ENCODE data around the gene FURIN. TPM values are rescaled to one million over a fixed set of nuclear protein-coding genes. Genes with fewer than 3 reads are reported as not detected.

The FURIN gene
- total RNA-seq, 1 donor from 2014 or later: 103 TPM

DNA sequence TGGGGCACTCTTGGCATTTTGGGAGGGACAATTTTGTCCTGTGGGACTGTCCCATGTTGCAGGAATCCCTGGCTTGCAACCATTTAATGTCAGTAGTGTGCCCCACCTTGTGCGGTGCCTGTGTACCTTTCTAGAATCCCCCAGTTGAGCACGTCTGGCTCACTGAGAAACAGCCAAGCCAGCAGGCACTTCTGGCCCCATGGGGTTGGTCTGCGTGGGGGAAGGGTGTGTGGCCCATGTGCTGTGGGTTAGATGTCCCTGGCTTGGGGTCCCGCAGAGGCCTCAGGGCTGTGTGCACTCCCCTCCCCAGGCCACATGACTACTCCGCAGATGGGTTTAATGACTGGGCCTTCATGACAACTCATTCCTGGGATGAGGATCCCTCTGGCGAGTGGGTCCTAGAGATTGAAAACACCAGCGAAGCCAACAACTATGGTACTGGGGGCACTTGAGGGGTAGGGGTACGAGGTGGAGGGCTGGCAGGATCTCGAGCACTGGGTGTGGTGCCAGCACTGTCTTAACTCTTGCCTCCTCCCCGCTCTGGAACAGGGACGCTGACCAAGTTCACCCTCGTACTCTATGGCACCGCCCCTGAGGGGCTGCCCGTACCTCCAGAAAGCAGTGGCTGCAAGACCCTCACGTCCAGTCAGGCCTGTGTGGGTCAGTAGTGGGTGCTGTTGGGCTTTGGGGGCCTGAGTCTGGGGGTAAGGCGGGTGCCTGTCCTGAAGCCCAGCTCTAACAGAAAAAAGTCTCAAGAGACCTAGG, 12.2 kb downstream of the FURIN start:
- no peak for DNase-seq (ENCODE audit: low read depth)
- TF ChIP-seq CTCF (IDR thresholded peaks at IDR 0.05; ENCODE audit: insufficient read depth, low read length, poor library complexity, severe bottlenecking): no peak
- no peak overlapping the region for H3K4me3 ChIP-seq (ENCODE audit: low read depth, low read length)
- H3K27me3 ChIP-seq (ENCODE audit: control insufficient read depth, insufficient read depth, low read length): no peaks in the 10 kb centered on the region
- peaks cover 6% of the 10 kb centered on the region for H3K36me3 ChIP-seq (ENCODE audit: control insufficient read depth, insufficient read depth, low read length)

GRCh38 chr15:90881181-90881977, 13.0 kb downstream of the FURIN start:
- Histone ChIP-seq H3K36me3 (ENCODE audit: control insufficient read depth, insufficient read depth, low read length) (peaks cover 4% of the 10 kb centered on the region), H3K27me3 (ENCODE audit: control insufficient read depth, insufficient read depth, low read length) (no peaks in the 10 kb centered on the region), H3K4me3 (ENCODE audit: low read depth, low read length) (no peak overlapping the region)
- no peak for TF ChIP-seq CTCF (IDR thresholded peaks at IDR 0.05; ENCODE audit: insufficient read depth, low read length, poor library complexity, severe bottlenecking)
- no peak for DNase-seq (ENCODE audit: low read depth)

- TF ChIP-seq CTCF (IDR thresholded peaks at IDR 0.05; ENCODE audit: insufficient read depth, low read length, poor library complexity, severe bottlenecking): no peak
- Histone ChIP-seq H3K4me3 (ENCODE audit: low read depth, low read length) (no peak overlapping the region), H3K36me3 (ENCODE audit: control insufficient read depth, insufficient read depth, low read length) (peaks cover 3% of the 10 kb centered on the region)
Observed at GRCh38 chr15:90881978-90882721, 13.8 kb downstream of the FURIN start.

DNA sequence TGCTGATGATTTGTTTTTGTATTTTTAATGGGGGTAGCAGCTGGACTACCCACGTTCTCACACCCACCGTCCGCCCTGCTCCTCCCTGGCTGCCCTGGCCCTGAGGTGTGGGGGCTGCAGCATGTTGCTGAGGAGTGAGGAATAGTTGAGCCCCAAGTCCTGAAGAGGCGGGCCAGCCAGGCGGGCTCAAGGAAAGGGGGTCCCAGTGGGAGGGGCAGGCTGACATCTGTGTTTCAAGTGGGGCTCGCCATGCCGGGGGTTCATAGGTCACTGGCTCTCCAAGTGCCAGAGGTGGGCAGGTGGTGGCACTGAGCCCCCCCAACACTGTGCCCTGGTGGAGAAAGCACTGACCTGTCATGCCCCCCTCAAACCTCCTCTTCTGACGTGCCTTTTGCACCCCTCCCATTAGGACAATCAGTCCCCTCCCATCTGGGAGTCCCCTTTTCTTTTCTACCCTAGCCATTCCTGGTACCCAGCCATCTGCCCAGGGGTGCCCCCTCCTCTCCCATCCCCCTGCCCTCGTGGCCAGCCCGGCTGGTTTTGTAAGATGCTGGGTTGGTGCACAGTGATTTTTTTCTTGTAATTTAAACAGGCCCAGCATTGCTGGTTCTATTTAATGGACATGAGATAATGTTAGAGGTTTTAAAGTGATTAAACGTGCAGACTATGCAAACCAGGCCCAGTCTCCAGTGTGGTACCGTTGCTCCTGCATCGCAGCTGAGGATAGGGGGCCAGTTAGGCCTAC, 14.6 kb downstream of the FURIN start:
- Histone ChIP-seq H3K36me3 (ENCODE audit: control insufficient read depth, insufficient read depth, low read length) (peaks cover 3% of the 10 kb centered on the region), H3K27me3 (ENCODE audit: control insufficient read depth, insufficient read depth, low read length) (no peaks in the 10 kb centered on the region), H3K4me3 (ENCODE audit: low read depth, low read length) (no peak overlapping the region)
- TF ChIP-seq CTCF (IDR thresholded peaks at IDR 0.05; ENCODE audit: insufficient read depth, low read length, poor library complexity, severe bottlenecking): no peak
- no peak for DNase-seq (ENCODE audit: low read depth)

More at GRCh38 chr15:90881978-90882721, 13.8 kb downstream of the FURIN start:
- no peaks in the 10 kb centered on the region for H3K27me3 ChIP-seq (ENCODE audit: control insufficient read depth, insufficient read depth, low read length)
- DNase-seq (ENCODE audit: low read depth): no peak

DNA sequence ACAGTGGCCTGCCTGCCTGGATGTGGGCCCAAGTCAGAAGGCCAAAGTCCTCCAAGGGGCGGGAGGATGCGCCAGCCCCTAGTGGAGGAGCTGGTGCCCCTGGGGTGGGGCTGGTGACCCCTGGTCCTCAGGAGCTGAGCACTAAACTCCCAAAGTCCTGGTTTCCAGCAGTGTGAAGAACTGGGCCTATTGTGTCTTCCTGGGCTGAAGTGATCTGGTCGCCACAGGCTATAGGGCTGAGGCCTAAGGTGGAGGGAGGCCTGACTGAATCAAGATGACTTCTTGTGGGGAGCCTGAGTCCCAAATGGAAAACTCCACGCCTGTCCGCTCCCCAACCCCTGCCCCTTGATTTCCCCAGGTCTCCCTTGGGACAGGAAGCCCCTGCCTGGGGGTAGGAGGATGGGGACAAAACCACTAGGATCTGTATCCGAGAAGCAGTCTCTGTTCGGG, 15.2 kb downstream of the FURIN start:
- DNase-seq (ENCODE audit: low read depth): no peak
- TF ChIP-seq CTCF (IDR thresholded peaks at IDR 0.05; ENCODE audit: insufficient read depth, low read length, poor library complexity, severe bottlenecking): no peak
- Histone ChIP-seq H3K27me3 (ENCODE audit: control insufficient read depth, insufficient read depth, low read length) (no peaks in the 10 kb centered on the region), H3K36me3 (ENCODE audit: control insufficient read depth, insufficient read depth, low read length) (peaks cover 3% of the 10 kb centered on the region), H3K4me3 (ENCODE audit: low read depth, low read length) (peak overlapping the region; percentile 51)

All from kidney epithelial cell (primary cell).